GM12878 (cell line): Measurements from ENCODE around the gene JAKMIP1. TPM values are rescaled to one million over a fixed set of nuclear protein-coding genes. Genes with fewer than 3 reads are reported as not detected.

Source experiments
- CBFB ChIP-seq: IDR thresholded peaks from 2 replicates; pipeline ENCODE4 v1.6.1; 2016; ENCODE audit warnings: antibody characterized with exemption, low read depth
- FOXM1 ChIP-seq: IDR thresholded peaks from 2 replicates; pipeline ENCODE4 v1.6.1; 2012; ENCODE audit warnings: low read depth, mild to moderate bottlenecking, inconsistent platforms, low read length, moderate library complexity
- IKZF1 ChIP-seq: fragments of 450-650 bp; conservative IDR thresholded peaks from 2 replicates; pipeline ENCODE4 v1.6.1; 2017; ENCODE audit warnings: antibody characterized with exemption, mild to moderate bottlenecking
- JUNB ChIP-seq: IDR thresholded peaks from 2 replicates; pipeline ENCODE4 v1.6.1; 2016; ENCODE audit warnings: antibody characterized with exemption, mild to moderate bottlenecking
- MEF2B ChIP-seq: fragments of 450-650 bp; IDR thresholded peaks from 2 replicates; pipeline ENCODE4 v1.6.1; 2018; ENCODE audit warnings: mild to moderate bottlenecking, moderate library complexity; ENCODE audit not compliant: partially characterized antibody, poor library complexity, severe bottlenecking
- MTA2 ChIP-seq: fragments of 450-650 bp; IDR thresholded peaks from 2 replicates; pipeline ENCODE4 v1.6.1; 2016; ENCODE audit warnings: low read depth, mild to moderate bottlenecking, moderate library complexity
- MXI1 ChIP-seq: fragments of 150-350 bp; IDR thresholded peaks from 2 replicates; pipeline ENCODE4 v1.6.1; 2011; ENCODE audit warnings: low read depth, mild to moderate bottlenecking, inconsistent platforms, low read length, improper control_type of control experiment
- PML ChIP-seq: IDR thresholded peaks from 2 replicates; pipeline ENCODE4 v1.6.1; 2012; ENCODE audit warnings: low read length, inconsistent platforms
- SRF ChIP-seq, 2 experiments: IDR thresholded peaks; 2 replicates each; pipeline ENCODE4 v1.6.1; 2011; ENCODE audit warnings: low read depth in 2 of 2, low read length in 2 of 2, mild to moderate bottlenecking in 1 of 2, moderate library complexity in 1 of 2
- TAF1 ChIP-seq: IDR thresholded peaks from 2 replicates; pipeline ENCODE4 v1.6.1; 2011; ENCODE audit warnings: mild to moderate bottlenecking, low read depth, low read length, borderline replicate concordance
- polyA plus RNA-seq, 11 experiments: library from polyadenylated mRNA; depleted of rRNA in 4 of 11; unstranded in 6 of 11; stranded (reverse) in 5 of 11; fragments of >200 nt; fragmentation: Nextera tagmentation in 4 of 11; fragmentation: Illumina TruSeq in 1 of 11; extraction: Ambion mirVana in 4 of 11; extraction: Trizol in 1 of 11; gene quantifications; 1 replicate in 1 of 11; 2 replicates in 10 of 11; pipeline versions ENCODE4 v1.2.1 to v1.2.3, GENCODE V29; 2011 to 2016; ENCODE audit warnings: inconsistent platforms in 2 of 11, missing spikeins in 2 of 11, low read depth in 1 of 11
- total RNA-seq, 4 experiments: library from RNA; depleted of rRNA in 3 of 4; stranded (reverse); fragments of >200 nt in 3 of 4; fragmentation: Illumina TruSeq in 1 of 4; extraction: Trizol in 1 of 4; gene quantifications; 2 replicates each; pipeline versions ENCODE4 v1.2.1 to v1.2.3, GENCODE V29; 2013 to 2021
- TF ChIP-seq, protein P1 (sequence below): fragments of 150-350 bp; IDR thresholded peaks from 2 replicates; pipeline ENCODE4 v1.6.1; 2016; ENCODE audit warnings: low read depth, low read length
- TF ChIP-seq, protein P2 (sequence below): fragments of 450-650 bp; conservative IDR thresholded peaks from 2 replicates; pipeline ENCODE4 v1.6.1; 2017; ENCODE audit warnings: mild to moderate bottlenecking, moderate library complexity
- TF ChIP-seq, protein P3 (sequence below): fragments of 450-650 bp; IDR thresholded peaks from 2 replicates; pipeline ENCODE4 v1.6.1; 2016; ENCODE audit warnings: mild to moderate bottlenecking
- TF ChIP-seq, protein P4 (sequence below): IDR thresholded peaks from 2 replicates; pipeline ENCODE4 v1.6.1; 2012; ENCODE audit warnings: mild to moderate bottlenecking, low read depth, low read length

JAKMIP1 gene
- total and polyA plus RNA-seq, 10 of the 15 experiments (the other 5 are each of a cell fraction or from before 2014, with no cell fraction given) = 0.52 to 16.7 (median 12.3) TPM

DNA sequence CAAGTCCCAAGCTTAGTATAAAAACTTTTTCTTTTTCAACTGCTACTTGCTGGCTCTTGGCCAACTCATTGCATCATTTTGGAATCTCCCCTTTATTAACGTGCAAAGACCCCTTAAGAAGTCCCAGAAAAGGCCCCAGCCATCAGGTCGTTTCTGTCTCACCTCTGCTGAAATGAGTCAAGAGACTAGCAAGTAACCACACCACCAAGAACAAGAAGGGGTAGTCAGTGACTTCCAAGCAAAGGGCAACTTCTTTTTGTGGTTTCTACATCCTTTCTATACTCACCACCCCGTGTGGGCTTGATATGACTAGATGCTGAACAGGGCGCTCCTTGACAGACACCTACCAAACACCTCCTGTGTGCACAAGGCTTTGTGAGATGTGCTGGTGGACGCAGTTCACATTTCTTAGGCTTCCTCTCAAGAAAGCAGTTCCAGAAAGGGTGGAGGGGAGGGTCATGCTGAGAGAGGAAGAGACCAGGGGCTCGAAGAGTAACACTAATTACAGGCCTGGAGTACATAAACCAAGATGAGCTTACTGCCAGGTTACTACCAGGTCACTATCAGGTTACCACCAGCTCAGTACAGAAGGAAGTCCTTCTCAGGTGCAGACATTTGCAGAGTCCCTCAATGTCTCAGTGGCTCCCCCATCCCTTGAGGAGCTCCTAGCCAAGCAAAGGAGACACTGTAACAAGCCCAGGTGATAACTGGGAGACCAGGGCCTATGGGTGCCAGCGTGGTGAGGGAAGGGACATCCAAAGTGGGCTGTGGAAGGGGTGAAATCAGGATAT, 19.3 kb downstream of the JAKMIP1 start (continued):
- TF ChIP-seq, protein P1, sequence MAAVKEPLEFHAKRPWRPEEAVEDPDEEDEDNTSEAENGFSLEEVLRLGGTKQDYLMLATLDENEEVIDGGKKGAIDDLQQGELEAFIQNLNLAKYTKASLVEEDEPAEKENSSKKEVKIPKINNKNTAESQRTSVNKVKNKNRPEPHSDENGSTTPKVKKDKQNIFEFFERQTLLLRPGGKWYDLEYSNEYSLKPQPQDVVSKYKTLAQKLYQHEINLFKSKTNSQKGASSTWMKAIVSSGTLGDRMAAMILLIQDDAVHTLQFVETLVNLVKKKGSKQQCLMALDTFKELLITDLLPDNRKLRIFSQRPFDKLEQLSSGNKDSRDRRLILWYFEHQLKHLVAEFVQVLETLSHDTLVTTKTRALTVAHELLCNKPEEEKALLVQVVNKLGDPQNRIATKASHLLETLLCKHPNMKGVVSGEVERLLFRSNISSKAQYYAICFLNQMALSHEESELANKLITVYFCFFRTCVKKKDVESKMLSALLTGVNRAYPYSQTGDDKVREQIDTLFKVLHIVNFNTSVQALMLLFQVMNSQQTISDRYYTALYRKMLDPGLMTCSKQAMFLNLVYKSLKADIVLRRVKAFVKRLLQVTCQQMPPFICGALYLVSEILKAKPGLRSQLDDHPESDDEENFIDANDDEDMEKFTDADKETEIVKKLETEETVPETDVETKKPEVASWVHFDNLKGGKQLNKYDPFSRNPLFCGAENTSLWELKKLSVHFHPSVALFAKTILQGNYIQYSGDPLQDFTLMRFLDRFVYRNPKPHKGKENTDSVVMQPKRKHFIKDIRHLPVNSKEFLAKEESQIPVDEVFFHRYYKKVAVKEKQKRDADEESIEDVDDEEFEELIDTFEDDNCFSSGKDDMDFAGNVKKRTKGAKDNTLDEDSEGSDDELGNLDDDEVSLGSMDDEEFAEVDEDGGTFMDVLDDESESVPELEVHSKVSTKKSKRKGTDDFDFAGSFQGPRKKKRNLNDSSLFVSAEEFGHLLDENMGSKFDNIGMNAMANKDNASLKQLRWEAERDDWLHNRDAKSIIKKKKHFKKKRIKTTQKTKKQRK = no peak
- TF ChIP-seq JUNB = peak; percentile 100
- TF ChIP-seq SRF (IDR thresholded peaks at IDR 0.05; ENCODE audit: low read depth in 2 of 2, low read length in 2 of 2) = peak in 1 of 2 experiments; percentile 88; a peak in 2 of 4 replicates
- peak; percentile 97 for TF ChIP-seq PML
- TF ChIP-seq MTA2 = peak; percentile 99
- 0 out of 2 replicates have a peak, but pooled peaks have one; percentile 73 for TF ChIP-seq MXI1
- peak; percentile 100 for TF ChIP-seq FOXM1
- TF ChIP-seq, protein P2, sequence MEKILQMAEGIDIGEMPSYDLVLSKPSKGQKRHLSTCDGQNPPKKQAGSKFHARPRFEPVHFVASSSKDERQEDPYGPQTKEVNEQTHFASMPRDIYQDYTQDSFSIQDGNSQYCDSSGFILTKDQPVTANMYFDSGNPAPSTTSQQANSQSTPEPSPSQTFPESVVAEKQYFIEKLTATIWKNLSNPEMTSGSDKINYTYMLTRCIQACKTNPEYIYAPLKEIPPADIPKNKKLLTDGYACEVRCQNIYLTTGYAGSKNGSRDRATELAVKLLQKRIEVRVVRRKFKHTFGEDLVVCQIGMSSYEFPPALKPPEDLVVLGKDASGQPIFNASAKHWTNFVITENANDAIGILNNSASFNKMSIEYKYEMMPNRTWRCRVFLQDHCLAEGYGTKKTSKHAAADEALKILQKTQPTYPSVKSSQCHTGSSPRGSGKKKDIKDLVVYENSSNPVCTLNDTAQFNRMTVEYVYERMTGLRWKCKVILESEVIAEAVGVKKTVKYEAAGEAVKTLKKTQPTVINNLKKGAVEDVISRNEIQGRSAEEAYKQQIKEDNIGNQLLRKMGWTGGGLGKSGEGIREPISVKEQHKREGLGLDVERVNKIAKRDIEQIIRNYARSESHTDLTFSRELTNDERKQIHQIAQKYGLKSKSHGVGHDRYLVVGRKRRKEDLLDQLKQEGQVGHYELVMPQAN = 0 out of 2 replicates have a peak, but pooled peaks have one; percentile 4
- TF ChIP-seq IKZF1 = peak; percentile 96
- TF ChIP-seq, protein P3, sequence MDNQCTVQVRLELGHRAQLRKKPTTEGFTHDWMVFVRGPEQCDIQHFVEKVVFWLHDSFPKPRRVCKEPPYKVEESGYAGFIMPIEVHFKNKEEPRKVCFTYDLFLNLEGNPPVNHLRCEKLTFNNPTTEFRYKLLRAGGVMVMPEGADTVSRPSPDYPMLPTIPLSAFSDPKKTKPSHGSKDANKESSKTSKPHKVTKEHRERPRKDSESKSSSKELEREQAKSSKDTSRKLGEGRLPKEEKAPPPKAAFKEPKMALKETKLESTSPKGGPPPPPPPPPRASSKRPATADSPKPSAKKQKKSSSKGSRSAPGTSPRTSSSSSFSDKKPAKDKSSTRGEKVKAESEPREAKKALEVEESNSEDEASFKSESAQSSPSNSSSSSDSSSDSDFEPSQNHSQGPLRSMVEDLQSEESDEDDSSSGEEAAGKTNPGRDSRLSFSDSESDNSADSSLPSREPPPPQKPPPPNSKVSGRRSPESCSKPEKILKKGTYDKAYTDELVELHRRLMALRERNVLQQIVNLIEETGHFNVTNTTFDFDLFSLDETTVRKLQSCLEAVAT = peak; percentile 93
- TF ChIP-seq CBFB = peak; percentile 100
- TF ChIP-seq TAF1 = peak; percentile 71; the same call in 1 of the 2 replicates
- TF ChIP-seq MEF2B = peak; percentile 90
- TF ChIP-seq, protein P4, sequence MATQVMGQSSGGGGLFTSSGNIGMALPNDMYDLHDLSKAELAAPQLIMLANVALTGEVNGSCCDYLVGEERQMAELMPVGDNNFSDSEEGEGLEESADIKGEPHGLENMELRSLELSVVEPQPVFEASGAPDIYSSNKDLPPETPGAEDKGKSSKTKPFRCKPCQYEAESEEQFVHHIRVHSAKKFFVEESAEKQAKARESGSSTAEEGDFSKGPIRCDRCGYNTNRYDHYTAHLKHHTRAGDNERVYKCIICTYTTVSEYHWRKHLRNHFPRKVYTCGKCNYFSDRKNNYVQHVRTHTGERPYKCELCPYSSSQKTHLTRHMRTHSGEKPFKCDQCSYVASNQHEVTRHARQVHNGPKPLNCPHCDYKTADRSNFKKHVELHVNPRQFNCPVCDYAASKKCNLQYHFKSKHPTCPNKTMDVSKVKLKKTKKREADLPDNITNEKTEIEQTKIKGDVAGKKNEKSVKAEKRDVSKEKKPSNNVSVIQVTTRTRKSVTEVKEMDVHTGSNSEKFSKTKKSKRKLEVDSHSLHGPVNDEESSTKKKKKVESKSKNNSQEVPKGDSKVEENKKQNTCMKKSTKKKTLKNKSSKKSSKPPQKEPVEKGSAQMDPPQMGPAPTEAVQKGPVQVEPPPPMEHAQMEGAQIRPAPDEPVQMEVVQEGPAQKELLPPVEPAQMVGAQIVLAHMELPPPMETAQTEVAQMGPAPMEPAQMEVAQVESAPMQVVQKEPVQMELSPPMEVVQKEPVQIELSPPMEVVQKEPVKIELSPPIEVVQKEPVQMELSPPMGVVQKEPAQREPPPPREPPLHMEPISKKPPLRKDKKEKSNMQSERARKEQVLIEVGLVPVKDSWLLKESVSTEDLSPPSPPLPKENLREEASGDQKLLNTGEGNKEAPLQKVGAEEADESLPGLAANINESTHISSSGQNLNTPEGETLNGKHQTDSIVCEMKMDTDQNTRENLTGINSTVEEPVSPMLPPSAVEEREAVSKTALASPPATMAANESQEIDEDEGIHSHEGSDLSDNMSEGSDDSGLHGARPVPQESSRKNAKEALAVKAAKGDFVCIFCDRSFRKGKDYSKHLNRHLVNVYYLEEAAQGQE = peak; percentile 57; the same call in 1 of the 2 replicates
